Thyroid gland (tissue), 4 donors: ENCODE results near the gene KRTAP12-2. TPM values are rescaled to one million over a fixed set of nuclear protein-coding genes. Genes with fewer than 3 reads are reported as not detected.

Experiments used
- DNase-seq, 2 donors: peaks; one replicate each; pipeline ENCODE4 v3.0.0-alpha.2; 2019
- H3K27ac ChIP-seq, 3 donors: fragments of 200-600 bp; sonication (generic); 1 replicate in 2 of 3; 2 replicates in 1 of 3; pipeline ENCODE4 v1.5.1; 2016 to 2019; ENCODE audit warnings: mild to moderate bottlenecking in 1 of 3, moderate library complexity in 1 of 3
- H3K27me3 ChIP-seq: fragments of 200-600 bp; sonication (generic); one replicate; pipeline ENCODE4 v1.5.1; 2019
- H3K36me3 ChIP-seq, 2 donors: fragments of 200-600 bp; sonication (generic); one replicate each; pipeline ENCODE4 v1.5.1; 2016 to 2019
- H3K4me1 ChIP-seq, 2 donors: fragments of 200-600 bp; sonication (generic); one replicate each; pipeline ENCODE4 v1.5.1; 2017 to 2019
- H3K4me3 ChIP-seq, 3 donors: fragments of 200-600 bp; sonication (generic); replicated peaks in 1 of 3; 1 replicate in 2 of 3; 2 replicates in 1 of 3; pipeline ENCODE4 v1.5.1; 2016; ENCODE audit warnings: mild to moderate bottlenecking in 1 of 3
- H3K9me3 ChIP-seq: fragments of 200-600 bp; sonication (generic); one replicate; pipeline ENCODE4 v1.5.1; 2017
- CTCF ChIP-seq, 6 experiments: fragments of 200-600 bp in 3 of 6; fragments of 450-650 bp in 3 of 6; sonication (generic) in 3 of 6; IDR thresholded peaks; one replicate each; pipeline ENCODE4 v1.5.1; 2016 to 2019; ENCODE audit warnings: antibody characterized with exemption in 6 of 6, mild to moderate bottlenecking in 2 of 6, inconsistent platforms in 1 of 6, moderate library complexity in 1 of 6
- POLR2A ChIP-seq, 2 donors: fragments of 450-650 bp; IDR thresholded peaks; one replicate each; pipeline ENCODE4 v1.6.1; 2017; ENCODE audit warnings: antibody characterized with exemption in 2 of 2, mild to moderate bottlenecking in 2 of 2, moderate library complexity in 1 of 2
- WGBS, 2 donors: methylation state at CpG; one replicate each; pipeline ENCODE4 v1.1.5; 2017; 5-methylcytosine and 5-hydroxymethylcytosine counted together
- intact Hi-C: fragments of 100-400 bp; cut with DNase I; formaldehyde crosslinking; loops from one replicate; pipeline ENCODE4 v1.15.1; 2023
- total RNA-seq, 4 donors: library from RNA; depleted of rRNA; stranded (reverse); fragments of >200 nt; gene quantifications; one replicate each; pipeline ENCODE4 v1.2.3, GENCODE V29; 2016

The KRTAP12-2 gene
- total RNA-seq, 4 donors from 2014 or later: 0.89 TPM; not detected in 3

- TF ChIP-seq CTCF (IDR thresholded peaks at IDR 0.05) (no peak), POLR2A (IDR thresholded peaks at IDR 0.05) (no peak)
- H3K27ac ChIP-seq: no peak within 1 kb of the TSS
- H3K4me3 ChIP-seq: no peak within 1 kb of the TSS
- H3K4me1 ChIP-seq: no peaks in the 10 kb centered on the region
- 66% methylated on average over 7 of the region's 7 CpGs; no CpG with 5 or more reads in 1 of the 2 donors for WGBS, 2 donors
- no peaks in the 10 kb centered on the region for H3K36me3 ChIP-seq
- H3K9me3 ChIP-seq: no peaks in the 10 kb centered on the region
- intact Hi-C loops: no loop called here
- no peaks in the 10 kb centered on the region for H3K27me3 ChIP-seq
- no peak for DNase-seq
Measured at GRCh38 chr21:44626673-44627143, 40.0 kb downstream of the KRTAP12-2 start, which contains the start of gene KRTAP10-9. Gene KRTAP10-9 (plus strand): TSS chr21:44627093. CDS start chr21:44627172, 79 bp downstream.

- Histone ChIP-seq H3K36me3 (no peaks in the 10 kb centered on the region), H3K4me3 (no peak overlapping the region), H3K9me3 (no peaks in the 10 kb centered on the region), H3K27ac (no peak overlapping the region), H3K4me1 (no peaks in the 10 kb centered on the region), H3K27me3 (no peaks in the 10 kb centered on the region)
- WGBS, 2 donors: 88 to 89% methylated on average over 7 to 8 of the region's 10 CpGs
- DNase-seq: no peak
- TF ChIP-seq CTCF (IDR thresholded peaks at IDR 0.05) (no peak), POLR2A (IDR thresholded peaks at IDR 0.05) (no peak)
- intact Hi-C loops: no loop called here
Measured at GRCh38 chr21:44626262-44626661, 40.5 kb downstream of the KRTAP12-2 start.

- no peak for DNase-seq
- Histone ChIP-seq H3K4me1 (no peaks in the 10 kb centered on the region), H3K9me3 (no peaks in the 10 kb centered on the region), H3K36me3 (no peaks in the 10 kb centered on the region), H3K27ac (no peak overlapping the region), H3K27me3 (no peaks in the 10 kb centered on the region), H3K4me3 (no peak overlapping the region)
- TF ChIP-seq POLR2A (IDR thresholded peaks at IDR 0.05): no peak
- no peak for TF ChIP-seq CTCF (IDR thresholded peaks at IDR 0.05)
- intact Hi-C loops: no loop called here
- WGBS, 2 donors: 90% methylated on average over 6 to 7 of the region's 7 CpGs
Measured at GRCh38 chr21:44625756-44626155, 41.0 kb downstream of the KRTAP12-2 start.

- no peak overlapping the region for H3K4me3 ChIP-seq
- H3K27me3 ChIP-seq: no peaks in the 10 kb centered on the region
- H3K36me3 ChIP-seq: no peaks in the 10 kb centered on the region
- DNase-seq: no peak
- TF ChIP-seq POLR2A (IDR thresholded peaks at IDR 0.05): no peak
- no peak for TF ChIP-seq CTCF (IDR thresholded peaks at IDR 0.05)
- H3K4me1 ChIP-seq: no peaks in the 10 kb centered on the region
- H3K27ac ChIP-seq: no peak overlapping the region
- H3K9me3 ChIP-seq: no peaks in the 10 kb centered on the region
- intact Hi-C loops: no loop called here
Measured at GRCh38 chr21:44623575-44623974, 43.2 kb downstream of the KRTAP12-2 start.

- no peaks in the 10 kb centered on the region for H3K9me3 ChIP-seq
- no peaks in the 10 kb centered on the region for H3K27me3 ChIP-seq
- intact Hi-C loops: no loop called here
- 88 to 91% methylated on average over 6 of the region's 6 CpGs for WGBS, 2 donors
- H3K36me3 ChIP-seq: no peaks in the 10 kb centered on the region
- no peak for DNase-seq
- no peaks in the 10 kb centered on the region for H3K4me1 ChIP-seq
- TF ChIP-seq CTCF (IDR thresholded peaks at IDR 0.05): no peak
- TF ChIP-seq POLR2A (IDR thresholded peaks at IDR 0.05): no peak
- no peak overlapping the region for H3K4me3 ChIP-seq
- no peak overlapping the region for H3K27ac ChIP-seq
Measured at GRCh38 chr21:44619886-44620285, 46.8 kb downstream of the KRTAP12-2 start.
